Prostate gland (tissue), 2 donors: ENCODE data around the gene ALDH3A2. TPM values are rescaled to one million over a fixed set of nuclear protein-coding genes. Genes with fewer than 3 reads are reported as not detected.

Experiments
- DNase-seq: peaks from one replicate; pipeline ENCODE4 v3.0.0-alpha.2; 2019; ENCODE audit warnings: low spot score
- H3K27ac ChIP-seq, 2 donors: fragments of 200-600 bp; sonication (generic); 2 replicates each; pipeline ENCODE4 v1.5.1; 2017 to 2019
- H3K27me3 ChIP-seq: fragments of 200-600 bp; sonication (generic); replicated peaks from 2 replicates; pipeline ENCODE4 v1.5.1; 2019; ENCODE audit not compliant: insufficient read depth
- H3K36me3 ChIP-seq, 2 donors: fragments of 200-600 bp; sonication (generic); 1 replicate in 1 of 2; 2 replicates in 1 of 2; pipeline versions ENCODE4 v1.5.1 to v1.8.1; 2017 to 2019
- H3K4me1 ChIP-seq: fragments of 200-600 bp; sonication (generic); replicated peaks from 2 replicates; pipeline ENCODE4 v1.5.1; 2019
- H3K4me3 ChIP-seq, 2 donors: fragments of 200-600 bp; sonication (generic); 2 replicates each; pipeline ENCODE4 v1.5.1; 2017 to 2019
- H3K9me3 ChIP-seq: fragments of 200-600 bp; sonication (generic); 2 replicates; pipeline ENCODE4 v1.5.1; 2017
- POLR2A ChIP-seq: fragments of 450-650 bp; IDR thresholded peaks from one replicate; pipeline ENCODE4 v1.6.1; 2016; ENCODE audit warnings: antibody characterized with exemption, mild to moderate bottlenecking
- POLR2AphosphoS5 ChIP-seq: sonication (generic); formaldehyde crosslinking; IDR thresholded peaks from one replicate; pipeline ENCODE4 v1.6.1; 2017; ENCODE audit warnings: antibody characterized with exemption
- WGBS: methylation state at CpG from one replicate; pipeline ENCODE4 v1.1.5; 2018; 5-methylcytosine and 5-hydroxymethylcytosine counted together
- intact Hi-C: fragments of 100-400 bp; cut with DNase I; formaldehyde crosslinking; loops from one replicate; pipeline ENCODE4 v1.14.2; 2022
- total RNA-seq, 2 donors: library from RNA; depleted of rRNA; stranded (reverse); fragments of >200 nt; gene quantifications; one replicate each; pipeline ENCODE4 v1.1.0, GENCODE V29; 2016
- TF ChIP-seq, protein P1 (sequence below), 4 experiments: fragments of 200-600 bp in 2 of 4; fragments of 450-650 bp in 2 of 4; sonication (generic) in 2 of 4; IDR thresholded peaks; 1 replicate in 3 of 4; 2 replicates in 1 of 4; pipeline ENCODE4 v1.5.1; 2016 to 2019; ENCODE audit warnings: antibody characterized with exemption in 4 of 4, mild to moderate bottlenecking in 2 of 4, moderate library complexity in 2 of 4

ALDH3A2 gene
- total RNA-seq, result 100 to 1,000 TPM; 202 to 357 TPM

DNA sequence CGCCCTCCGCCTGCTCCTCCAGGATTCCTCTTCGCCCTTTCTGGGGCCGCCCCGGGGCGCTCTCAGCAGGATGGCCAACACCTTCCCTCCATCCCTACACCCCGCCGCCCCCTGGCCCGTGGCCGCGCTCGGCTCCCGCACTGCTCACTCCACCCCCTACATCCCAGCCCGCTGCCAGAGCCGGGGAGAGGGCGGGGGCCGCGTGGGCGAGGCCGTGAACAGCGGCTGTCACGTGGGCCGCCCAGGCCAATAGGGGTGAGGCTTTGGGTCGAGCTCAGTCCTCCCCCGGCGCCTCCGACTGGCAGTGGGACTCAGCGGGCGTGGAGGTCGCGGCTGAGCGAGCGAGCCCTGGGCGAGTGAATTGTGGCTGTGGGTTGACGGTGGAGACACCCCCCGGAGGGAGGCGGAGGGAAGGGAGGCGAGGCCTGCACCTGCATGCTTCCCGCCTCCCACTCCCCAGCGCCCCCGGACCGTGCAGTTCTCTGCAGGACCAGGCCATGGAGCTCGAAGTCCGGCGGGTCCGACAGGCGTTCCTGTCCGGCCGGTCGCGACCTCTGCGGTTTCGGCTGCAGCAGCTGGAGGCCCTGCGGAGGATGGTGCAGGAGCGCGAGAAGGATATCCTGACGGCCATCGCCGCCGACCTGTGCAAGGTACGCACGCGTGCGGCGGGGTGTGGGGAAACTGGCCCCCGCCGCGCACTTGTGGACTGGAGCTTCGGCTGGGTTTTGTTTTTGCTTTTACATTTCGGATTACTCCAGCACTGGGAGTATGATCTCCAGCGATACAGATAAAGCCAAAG, at the start of gene ALDH3A2:
ALDH3A2 (plus strand) TSS at position 277 of the 799 bp plus-strand sequence; CDS start at position 498, 221 bp downstream.
- intact Hi-C loops, result loop anchor here (5.0 kb wide), 3 partner anchors 79 to 271 kb away; partner anchors contain the start of gene MAPK7
- DNase-seq, result peak; percentile 98
- Histone ChIP-seq H3K4me1 (peaks cover 20% of the 10 kb centered on the region), H3K4me3 (peak within 1 kb of the TSS; percentile 69 to 71), H3K27me3 (no peaks in the 10 kb centered on the region), H3K9me3 (no peaks in the 10 kb centered on the region), H3K36me3 (peaks cover 0 to 7% of the 10 kb centered on the region in 2 donors), H3K27ac (peak within 1 kb of the TSS; percentile 95 to 97)
- under 1% methylated on average over 59 of the region's 71 CpGs for WGBS
- TF ChIP-seq POLR2AphosphoS5 (peak; percentile 94), POLR2A (peak; percentile 96)
- TF ChIP-seq, protein P1, sequence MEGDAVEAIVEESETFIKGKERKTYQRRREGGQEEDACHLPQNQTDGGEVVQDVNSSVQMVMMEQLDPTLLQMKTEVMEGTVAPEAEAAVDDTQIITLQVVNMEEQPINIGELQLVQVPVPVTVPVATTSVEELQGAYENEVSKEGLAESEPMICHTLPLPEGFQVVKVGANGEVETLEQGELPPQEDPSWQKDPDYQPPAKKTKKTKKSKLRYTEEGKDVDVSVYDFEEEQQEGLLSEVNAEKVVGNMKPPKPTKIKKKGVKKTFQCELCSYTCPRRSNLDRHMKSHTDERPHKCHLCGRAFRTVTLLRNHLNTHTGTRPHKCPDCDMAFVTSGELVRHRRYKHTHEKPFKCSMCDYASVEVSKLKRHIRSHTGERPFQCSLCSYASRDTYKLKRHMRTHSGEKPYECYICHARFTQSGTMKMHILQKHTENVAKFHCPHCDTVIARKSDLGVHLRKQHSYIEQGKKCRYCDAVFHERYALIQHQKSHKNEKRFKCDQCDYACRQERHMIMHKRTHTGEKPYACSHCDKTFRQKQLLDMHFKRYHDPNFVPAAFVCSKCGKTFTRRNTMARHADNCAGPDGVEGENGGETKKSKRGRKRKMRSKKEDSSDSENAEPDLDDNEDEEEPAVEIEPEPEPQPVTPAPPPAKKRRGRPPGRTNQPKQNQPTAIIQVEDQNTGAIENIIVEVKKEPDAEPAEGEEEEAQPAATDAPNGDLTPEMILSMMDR (IDR thresholded peaks at IDR 0.05), result peak in 1 of 4 experiments; percentile 18

DNA sequence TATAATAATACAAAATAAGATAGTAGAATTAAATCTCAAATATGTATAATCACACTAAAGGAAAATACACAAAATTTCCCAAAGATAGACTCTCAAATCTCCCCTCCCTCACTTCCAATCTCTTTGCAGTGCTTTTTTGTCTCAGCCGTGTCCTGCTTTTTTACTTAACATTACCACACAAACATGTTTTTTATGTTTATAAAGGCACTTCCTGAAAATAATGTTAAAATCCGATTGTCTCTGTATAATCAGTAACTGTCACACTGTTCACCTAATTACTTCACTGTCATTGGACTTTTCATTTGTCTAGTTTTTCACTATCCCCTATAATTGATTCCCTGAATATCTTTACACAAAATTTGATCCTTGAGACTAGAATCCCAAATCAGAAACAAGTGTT, 38.2 kb upstream of the ALDH3A2 start:
- Histone ChIP-seq H3K4me1 (no peaks in the 10 kb centered on the region), H3K4me3 (no peak overlapping the region), H3K27me3 (no peaks in the 10 kb centered on the region), H3K9me3 (no peaks in the 10 kb centered on the region), H3K36me3 (no peaks in the 10 kb centered on the region), H3K27ac (no peak overlapping the region)
- intact Hi-C loops, result no loop called here
- 50% methylated on average over 2 of the region's 2 CpGs for WGBS
- DNase-seq, result no peak
- no peak for TF ChIP-seq POLR2A
- TF ChIP-seq POLR2AphosphoS5, result no peak
- TF ChIP-seq, protein P1 (IDR thresholded peaks at IDR 0.05), result no peak

DNA sequence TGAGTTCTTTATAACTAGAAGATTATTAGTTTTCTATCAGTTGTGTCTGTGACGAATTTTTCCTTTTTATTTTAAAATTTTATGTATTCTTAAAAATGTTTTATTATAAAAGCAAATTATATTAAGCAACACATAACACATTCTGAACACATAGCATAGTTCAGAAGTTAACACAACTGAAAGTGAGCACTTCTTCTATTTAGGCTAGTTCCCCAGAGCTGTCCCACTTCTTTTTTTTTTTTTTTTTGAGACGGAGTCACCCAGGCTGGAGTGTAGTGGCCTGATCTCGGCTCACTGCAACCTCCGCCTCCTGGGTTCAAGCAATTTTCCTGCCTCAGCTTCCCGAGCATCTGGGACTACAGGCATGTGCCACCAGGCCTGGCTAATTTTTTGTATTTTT, 37.7 kb upstream of the ALDH3A2 start:
- H3K27ac ChIP-seq, result no peak overlapping the region
- no peak for DNase-seq
- no peak for TF ChIP-seq POLR2A
- TF ChIP-seq, protein P1 (IDR thresholded peaks at IDR 0.05), result no peak
- no peak for TF ChIP-seq POLR2AphosphoS5
- no peaks in the 10 kb centered on the region for H3K9me3 ChIP-seq
- H3K36me3 ChIP-seq, result no peaks in the 10 kb centered on the region
- H3K4me1 ChIP-seq, result no peaks in the 10 kb centered on the region
- intact Hi-C loops, result no loop called here
- H3K27me3 ChIP-seq, result no peaks in the 10 kb centered on the region
- no peak overlapping the region for H3K4me3 ChIP-seq
- 80% methylated on average over 5 of the region's 5 CpGs for WGBS

DNA sequence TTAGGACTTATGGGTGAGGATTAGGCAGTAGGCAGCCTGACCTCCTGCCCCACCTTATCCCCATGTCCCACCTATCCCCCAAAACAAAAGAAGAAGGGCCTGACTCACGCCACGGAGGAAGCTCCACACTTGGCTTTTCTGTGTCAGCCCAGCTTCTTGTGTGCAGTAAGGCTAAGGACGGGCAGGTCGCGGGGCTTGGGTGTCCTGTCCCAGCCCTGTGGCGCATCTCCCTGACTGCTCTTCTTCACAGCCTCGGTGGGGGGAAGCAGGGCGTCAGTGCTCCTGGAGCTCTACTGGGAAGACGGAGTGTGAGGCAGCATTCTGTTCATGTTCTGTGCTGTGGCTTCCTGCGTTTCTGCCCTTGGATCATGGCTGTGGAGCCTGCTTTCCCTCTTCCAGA, 34.6 kb upstream of the ALDH3A2 start:
- H3K27me3 ChIP-seq, result no peaks in the 10 kb centered on the region
- DNase-seq, result no peak
- TF ChIP-seq POLR2A, result no peak
- TF ChIP-seq POLR2AphosphoS5, result no peak
- TF ChIP-seq, protein P1 (IDR thresholded peaks at IDR 0.05), result no peak
- no peaks in the 10 kb centered on the region for H3K9me3 ChIP-seq
- H3K36me3 ChIP-seq, result no peaks in the 10 kb centered on the region
- H3K4me1 ChIP-seq, result no peaks in the 10 kb centered on the region
- no peak overlapping the region for H3K4me3 ChIP-seq
- intact Hi-C loops, result no loop called here
- 86% methylated on average over 10 of the region's 10 CpGs for WGBS
- no peak overlapping the region for H3K27ac ChIP-seq

DNA sequence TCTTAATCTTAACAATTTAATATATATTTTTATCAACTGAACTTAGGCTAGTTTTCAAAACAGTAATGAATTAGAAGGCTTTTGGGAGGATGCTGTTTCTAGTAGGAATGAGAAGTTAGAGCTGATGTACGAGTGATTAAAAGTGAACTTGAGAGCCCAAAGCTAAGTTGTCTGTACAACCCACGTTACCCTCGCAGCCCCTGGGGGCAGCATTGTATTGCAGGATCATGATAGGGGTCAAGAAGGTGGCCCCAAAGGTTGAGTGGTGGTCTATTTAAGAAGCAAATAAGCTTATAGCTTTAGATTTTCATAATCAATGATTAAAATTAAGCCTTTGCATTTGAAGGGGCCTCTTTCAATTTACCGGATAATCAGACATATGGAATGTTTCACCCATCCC, 33.7 kb upstream of the ALDH3A2 start:
- Histone ChIP-seq H3K36me3 (no peaks in the 10 kb centered on the region), H3K4me3 (no peak overlapping the region), H3K4me1 (no peaks in the 10 kb centered on the region), H3K27ac (no peak overlapping the region), H3K9me3 (no peaks in the 10 kb centered on the region), H3K27me3 (no peaks in the 10 kb centered on the region)
- DNase-seq, result no peak
- WGBS, result 95% methylated on average over 4 of the region's 4 CpGs
- intact Hi-C loops, result no loop called here
- TF ChIP-seq POLR2A (no peak), POLR2AphosphoS5 (no peak)
- TF ChIP-seq, protein P1 (IDR thresholded peaks at IDR 0.05), result no peak
